Measurements from ENCODE around the gene MBD5.
"Not testable (repeated sequence)": the region's sequence is repeated elsewhere in the genome, so short reads cannot be mapped to it uniquely, and the experiment has no call there.

The MBD5 gene

GRCh38 chr2:148527488-148528340 lies 506.8 kb downstream of the MBD5 start:
- no peak for DNase-seq

- DNase-seq: no peak
Observed at GRCh38 chr2:148528356-148529064, 507.6 kb downstream of the MBD5 start.

GRCh38 chr2:148529745-148530144 lies 508.9 kb downstream of the MBD5 start:
- no peak for DNase-seq

- no peak for DNase-seq
Observed at GRCh38 chr2:148530350-148530749, 509.5 kb downstream of the MBD5 start.

- DNase-seq: no peak
Observed at GRCh38 chr2:148531235-148531634, 510.3 kb downstream of the MBD5 start.

- no peak for DNase-seq
Observed at GRCh38 chr2:148531669-148532428, 511.0 kb downstream of the MBD5 start.

GRCh38 chr2:148533004-148533403 lies 512.1 kb downstream of the MBD5 start:
- DNase-seq: no peak

- no peak for DNase-seq
Observed at GRCh38 chr2:148533685-148534084, 512.8 kb downstream of the MBD5 start.

- no peak for DNase-seq
Observed at GRCh38 chr2:148534416-148535204, 513.7 kb downstream of the MBD5 start.

- DNase-seq: no peak
Observed at GRCh38 chr2:148538375-148538774, 517.5 kb downstream of the MBD5 start.

- DNase-seq: no peak
Observed at GRCh38 chr2:148540022-148540421, 519.1 kb downstream of the MBD5 start.

GRCh38 chr2:148541792-148542191 lies 520.9 kb downstream of the MBD5 start:
- DNase-seq: no peak

- DNase-seq: no peak
Observed at GRCh38 chr2:148542614-148543013, 521.7 kb downstream of the MBD5 start.

- not testable (repeated sequence) for DNase-seq
Observed at GRCh38 chr2:148543088-148543540, 522.2 kb downstream of the MBD5 start.

- DNase-seq: no peak
Observed at GRCh38 chr2:148545390-148546256, 524.7 kb downstream of the MBD5 start.

GRCh38 chr2:148546270-148546669 lies 525.4 kb downstream of the MBD5 start:
- no peak for DNase-seq

GRCh38 chr2:148548716-148549400 lies 528.0 kb downstream of the MBD5 start:
- DNase-seq: no peak

GRCh38 chr2:148552675-148553331 lies 531.9 kb downstream of the MBD5 start:
- DNase-seq: peak; percentile 40

- no peak for DNase-seq
Observed at GRCh38 chr2:148553332-148553887, 532.5 kb downstream of the MBD5 start.
